ENCODE measurements around the gene EDDM13.
"Not testable (repeated sequence)": the region's sequence is repeated elsewhere in the genome, so short reads cannot be mapped to it uniquely, and the experiment has no call there.

Gene EDDM13

GRCh38 chr19:56295531-56296455 is 23.2 kb downstream of the EDDM13 start:
- no peak for DNase-seq

GRCh38 chr19:56297010-56297409 is 24.5 kb downstream of the EDDM13 start:
- no peak for DNase-seq

- DNase-seq: no peak
These were observed 27.1 kb downstream of the EDDM13 start for GRCh38 chr19:56299688-56300087.

- DNase-seq: no peak
These were observed 28.6 kb downstream of the EDDM13 start for GRCh38 chr19:56301155-56301554.

GRCh38 chr19:56301886-56302620 is 29.5 kb downstream of the EDDM13 start:
- DNase-seq: no peak

GRCh38 chr19:56304243-56304642 is 31.7 kb downstream of the EDDM13 start:
- no peak for DNase-seq

- DNase-seq: no peak
These were observed 33.5 kb downstream of the EDDM13 start for GRCh38 chr19:56306016-56306415.

- not testable (repeated sequence) for DNase-seq
These were observed 34.5 kb downstream of the EDDM13 start for GRCh38 chr19:56307062-56307461.

GRCh38 chr19:56308792-56309191 is 36.2 kb downstream of the EDDM13 start:
- DNase-seq: no peak

GRCh38 chr19:56309511-56310185 is 37.1 kb downstream of the EDDM13 start:
- peak; percentile 55 for DNase-seq

GRCh38 chr19:56310462-56310861 is 37.9 kb downstream of the EDDM13 start:
- no peak for DNase-seq

- DNase-seq: no peak
These were observed 39.8 kb downstream of the EDDM13 start for GRCh38 chr19:56312342-56312741.

GRCh38 chr19:56312787-56313657 is 40.5 kb downstream of the EDDM13 start:
- no peak for DNase-seq

- DNase-seq: no peak
These were observed 41.5 kb downstream of the EDDM13 start for GRCh38 chr19:56314018-56314380.

GRCh38 chr19:56314381-56315076 is 42.0 kb downstream of the EDDM13 start, which contains the start of gene ZSCAN5A:
ZSCAN5A (minus strand) TSS chr19:56314839; CDS start chr19:56225046, 89,793 bp downstream.
- peak; percentile 96 for DNase-seq

GRCh38 chr19:56315077-56315828 is 42.7 kb downstream of the EDDM13 start:
- peak; percentile 96 for DNase-seq

- DNase-seq: no peak
These were observed 44.2 kb downstream of the EDDM13 start for GRCh38 chr19:56316728-56317127.

GRCh38 chr19:56317749-56318148 is 45.2 kb downstream of the EDDM13 start:
- DNase-seq: no peak

- DNase-seq: no peak
These were observed 47.4 kb downstream of the EDDM13 start for GRCh38 chr19:56319991-56320390.

- no peak for DNase-seq
These were observed 48.9 kb downstream of the EDDM13 start for GRCh38 chr19:56321254-56321988.

Measured in CD4-positive, alpha-beta T cell treated with Interleukin-12 subunit alpha and Interleukin-12 subunit beta, for 1 hour (primary cell).